H7 (cell line): ENCODE measurements around the gene FSIP1. TPM values are rescaled to one million over a fixed set of nuclear protein-coding genes. Genes with fewer than 3 reads are reported as not detected.

Source experiments
- DNase-seq: peaks from one replicate; pipeline ENCODE4 v3.0.0; 2012
- H3K27me3 ChIP-seq: 2 replicates; pipeline ENCODE4 v1.6.0; 2011; ENCODE audit warnings: mild to moderate bottlenecking, low read length; ENCODE audit not compliant: control insufficient read depth, insufficient read depth
- H3K36me3 ChIP-seq: replicated peaks from 2 replicates; pipeline ENCODE4 v1.5.1; 2011; ENCODE audit warnings: low read length; ENCODE audit not compliant: control insufficient read depth, insufficient read depth
- H3K4me3 ChIP-seq: 2 replicates; pipeline ENCODE4 v1.5.1; 2011; ENCODE audit warnings: low read depth, mild to moderate bottlenecking, control low read depth, low read length, moderate library complexity; ENCODE audit not compliant: insufficient read depth
- total RNA-seq: library from RNA; depleted of rRNA; stranded (reverse); fragments of >200 nt; shearing (Covaris generic); gene quantifications from 2 replicates; pipeline ENCODE4 v1.2.3, GENCODE V29; 2014

FSIP1 gene
- total RNA-seq, 1 experiment from 2014 or later: 0.52 TPM

- Histone ChIP-seq H3K36me3 (no peaks in the 10 kb centered on the region), H3K27me3 (no peaks in the 10 kb centered on the region), H3K4me3 (no peak overlapping the region)
- DNase-seq: no peak
Observed at GRCh38 chr15:39785841-39786240, 3.2 kb upstream of the FSIP1 start.

- no peak overlapping the region for H3K4me3 ChIP-seq
Observed at GRCh38 chr15:39785139-39785538, 2.5 kb upstream of the FSIP1 start.

GRCh38 chr15:39784638-39785037 is 2.0 kb upstream of the FSIP1 start:
- Histone ChIP-seq H3K4me3 (no peak overlapping the region), H3K27me3 (no peaks in the 10 kb centered on the region), H3K36me3 (no peaks in the 10 kb centered on the region)
- DNase-seq: no peak

More at GRCh38 chr15:39785139-39785538, 2.5 kb upstream of the FSIP1 start:
- no peak for DNase-seq
- Histone ChIP-seq H3K27me3 (no peaks in the 10 kb centered on the region), H3K36me3 (no peaks in the 10 kb centered on the region)

GRCh38 chr15:39784125-39784524 is 1.5 kb upstream of the FSIP1 start:
- Histone ChIP-seq H3K27me3 (no peaks in the 10 kb centered on the region), H3K4me3 (no peak overlapping the region)
- DNase-seq: no peak

GRCh38 chr15:39783244-39783820 is 691 bp upstream of the FSIP1 start:
- Histone ChIP-seq H3K36me3 (no peaks in the 10 kb centered on the region), H3K4me3 (peak overlapping the region; percentile 77), H3K27me3 (no peaks in the 10 kb centered on the region)
- no peak for DNase-seq

More at GRCh38 chr15:39784125-39784524, 1.5 kb upstream of the FSIP1 start:
- H3K36me3 ChIP-seq: no peaks in the 10 kb centered on the region

- DNase-seq: no peak
- Histone ChIP-seq H3K36me3 (no peaks in the 10 kb centered on the region), H3K4me3 (peak overlapping the region; percentile 6; the same call in 1 of the 2 replicates), H3K27me3 (no peaks in the 10 kb centered on the region)
Observed at GRCh38 chr15:39781967-39782302, 706 bp downstream of the FSIP1 start.

- Histone ChIP-seq H3K4me3 (no peak overlapping the region), H3K36me3 (no peaks in the 10 kb centered on the region), H3K27me3 (no peaks in the 10 kb centered on the region)
- no peak for DNase-seq
Observed at GRCh38 chr15:39781147-39781966, 1.3 kb downstream of the FSIP1 start.

GRCh38 chr15:39778021-39778420 is 4.6 kb downstream of the FSIP1 start:
- no peaks in the 10 kb centered on the region for H3K36me3 ChIP-seq
- no peak overlapping the region for H3K4me3 ChIP-seq
- no peak for DNase-seq
- H3K27me3 ChIP-seq: no peaks in the 10 kb centered on the region

GRCh38 chr15:39777496-39777895 is 5.1 kb downstream of the FSIP1 start:
- H3K36me3 ChIP-seq: no peaks in the 10 kb centered on the region
- peak; percentile 37 for DNase-seq
- no peak overlapping the region for H3K4me3 ChIP-seq
- H3K27me3 ChIP-seq: no peaks in the 10 kb centered on the region

GRCh38 chr15:39776068-39776467 is 6.6 kb downstream of the FSIP1 start:
- H3K36me3 ChIP-seq: no peaks in the 10 kb centered on the region
- no peak overlapping the region for H3K4me3 ChIP-seq
- peak; percentile 45 for DNase-seq
- no peaks in the 10 kb centered on the region for H3K27me3 ChIP-seq

GRCh38 chr15:39774688-39775267 is 7.9 kb downstream of the FSIP1 start:
- no peaks in the 10 kb centered on the region for H3K27me3 ChIP-seq
- no peak for DNase-seq
- no peaks in the 10 kb centered on the region for H3K36me3 ChIP-seq
- no peak overlapping the region for H3K4me3 ChIP-seq

- Histone ChIP-seq H3K27me3 (no peaks in the 10 kb centered on the region), H3K4me3 (no peak overlapping the region), H3K36me3 (no peaks in the 10 kb centered on the region)
- DNase-seq: no peak
Observed at GRCh38 chr15:39770748-39771689, 11.6 kb downstream of the FSIP1 start.

- no peaks in the 10 kb centered on the region for H3K36me3 ChIP-seq
- DNase-seq: peak; percentile 56
- H3K4me3 ChIP-seq: no peak overlapping the region
- H3K27me3 ChIP-seq: no peaks in the 10 kb centered on the region
Observed at GRCh38 chr15:39767921-39768320, 14.7 kb downstream of the FSIP1 start.

- Histone ChIP-seq H3K36me3 (no peaks in the 10 kb centered on the region), H3K27me3 (no peaks in the 10 kb centered on the region), H3K4me3 (no peak overlapping the region)
- DNase-seq: no peak
Observed at GRCh38 chr15:39761006-39761405, 21.6 kb downstream of the FSIP1 start.
